ENCODE measurements around the gene ZNF160.

ZNF160 gene

GRCh38 chr19:53147645-53148044 is 44.4 kb upstream of the ZNF160 start:
- Histone ChIP-seq H3K4me1 (ENCODE audit: control insufficient read depth, insufficient read depth, low read length) (no peaks in the 10 kb centered on the region), H3K9me3 (ENCODE audit: control insufficient read depth, insufficient read depth, low read depth, low read length) (no peaks in the 10 kb centered on the region; the same call in 1 of the 2 replicates), H3K27ac (ENCODE audit: extremely low read depth, low read depth, low read length) (no peak overlapping the region), H3K36me3 (ENCODE audit: control insufficient read depth in 2 of 2, insufficient read depth in 1 of 2, low read length in 2 of 2) (no peaks in the 10 kb centered on the region), H3K4me3 (ENCODE audit: low read depth, low read length) (no peak overlapping the region)
- CTCF ChIA-PET: interaction anchor here (0.8 kb wide), 1 partner anchor 126 kb away, joined by 3 read pairs; no protein-coding TSS in a partner anchor
- TF ChIP-seq ZNF585B (tag by site-specific recombination; IDR thresholded peaks at IDR 0.05): no peak
- TF ChIP-seq ZNF146 (tag by site-specific recombination; IDR thresholded peaks at IDR 0.05): no peak
- no peak for TF ChIP-seq KLF7 (tag by site-specific recombination; IDR thresholded peaks at IDR 0.05; ENCODE audit: borderline replicate concordance)
- no peak for TF ChIP-seq REST (tag by site-specific recombination; IDR thresholded peaks at IDR 0.05)
- TF ChIP-seq, protein P1, sequence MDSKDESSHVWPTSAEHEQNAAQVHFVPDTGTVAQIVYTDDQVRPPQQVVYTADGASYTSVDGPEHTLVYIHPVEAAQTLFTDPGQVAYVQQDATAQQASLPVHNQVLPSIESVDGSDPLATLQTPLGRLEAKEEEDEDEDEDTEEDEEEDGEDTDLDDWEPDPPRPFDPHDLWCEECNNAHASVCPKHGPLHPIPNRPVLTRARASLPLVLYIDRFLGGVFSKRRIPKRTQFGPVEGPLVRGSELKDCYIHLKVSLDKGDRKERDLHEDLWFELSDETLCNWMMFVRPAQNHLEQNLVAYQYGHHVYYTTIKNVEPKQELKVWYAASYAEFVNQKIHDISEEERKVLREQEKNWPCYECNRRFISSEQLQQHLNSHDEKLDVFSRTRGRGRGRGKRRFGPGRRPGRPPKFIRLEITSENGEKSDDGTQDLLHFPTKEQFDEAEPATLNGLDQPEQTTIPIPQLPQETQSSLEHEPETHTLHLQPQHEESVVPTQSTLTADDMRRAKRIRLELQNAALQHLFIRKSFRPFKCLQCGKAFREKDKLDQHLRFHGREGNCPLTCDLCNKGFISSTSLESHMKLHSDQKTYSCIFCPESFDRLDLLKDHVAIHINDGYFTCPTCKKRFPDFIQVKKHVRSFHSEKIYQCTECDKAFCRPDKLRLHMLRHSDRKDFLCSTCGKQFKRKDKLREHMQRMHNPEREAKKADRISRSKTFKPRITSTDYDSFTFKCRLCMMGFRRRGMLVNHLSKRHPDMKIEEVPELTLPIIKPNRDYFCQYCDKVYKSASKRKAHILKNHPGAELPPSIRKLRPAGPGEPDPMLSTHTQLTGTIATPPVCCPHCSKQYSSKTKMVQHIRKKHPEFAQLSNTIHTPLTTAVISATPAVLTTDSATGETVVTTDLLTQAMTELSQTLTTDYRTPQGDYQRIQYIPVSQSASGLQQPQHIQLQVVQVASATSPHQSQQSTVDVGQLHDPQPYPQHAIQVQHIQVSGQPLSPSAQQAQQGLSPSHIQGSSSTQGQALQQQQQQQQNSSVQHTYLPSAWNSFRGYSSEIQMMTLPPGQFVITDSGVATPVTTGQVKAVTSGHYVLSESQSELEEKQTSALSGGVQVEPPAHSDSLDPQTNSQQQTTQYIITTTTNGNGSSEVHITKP (tag by site-specific recombination; IDR thresholded peaks at IDR 0.05): no peak
- no peak for TF ChIP-seq ZSCAN18 (tag by site-specific recombination; IDR thresholded peaks at IDR 0.05)
- no peak for TF ChIP-seq ZNF560 (tag by site-specific recombination; IDR thresholded peaks at IDR 0.05; ENCODE audit: borderline replicate concordance)
- no peak for TF ChIP-seq PRDM2 (tag by site-specific recombination; IDR thresholded peaks at IDR 0.05; ENCODE audit: borderline replicate concordance)
- no peak for TF ChIP-seq EGR2 (tag by site-specific recombination; IDR thresholded peaks at IDR 0.05; ENCODE audit: low read depth)
- no peak for TF ChIP-seq ZNF394 (tag by site-specific recombination; IDR thresholded peaks at IDR 0.05; ENCODE audit: borderline replicate concordance)
- TF ChIP-seq ZNF311 (tag by site-specific recombination; IDR thresholded peaks at IDR 0.05; ENCODE audit: borderline replicate concordance): no peak
- POLR2A ChIA-PET: no interaction called here
